Measurements from ENCODE around the gene EHD1. TPM values are rescaled to one million over a fixed set of nuclear protein-coding genes. Genes with fewer than 3 reads are reported as not detected.

The EHD1 gene
- polyA plus RNA-seq, 2 of the 4 experiments (the other 2 are of a cell fraction), result 25.9 to 37.8 TPM

- ATAC-seq, result no peak
- ChIA-PET CTCF (interaction anchor here (0.7 to 14.9 kb wide), 5 partner anchors 15 to 104 kb away, joined by 3 to 132 read pairs (median 5); partner anchors contain the start of genes ARL2 and BATF2), POLR2A (no interaction called here)
- no peak for DNase-seq (ENCODE audit: low read depth in 1 of 2, low spot score in 1 of 2)
- FAIRE-seq, result no peak
- no peak overlapping the region for H3K4me3 ChIP-seq
- WGBS (ENCODE audit: missing lambda C conversion rate), result 90% methylated on average over 33 of the region's 39 CpGs
- no peak overlapping the region for H3K27ac ChIP-seq
- H3K4me2 ChIP-seq, result no peak overlapping the region
- TF ChIP-seq BCL3 (IDR thresholded peaks at IDR 0.05), result no peak
- TF ChIP-seq ELK1 (IDR thresholded peaks at IDR 0.05; ENCODE audit: low read depth, low read length), result no peak
- no peak for TF ChIP-seq FOSL2 (IDR thresholded peaks at IDR 0.05)
- no peak for TF ChIP-seq FOSL2 (CRISPR knock-in tag; IDR thresholded peaks at IDR 0.05)
- TF ChIP-seq RAD21 (conservative IDR thresholded peaks at IDR 0.05 in 1 of 2, IDR thresholded peaks at IDR 0.05 in 1 of 2), result no peak
- no peak for TF ChIP-seq CHD4 (IDR thresholded peaks at IDR 0.05; ENCODE audit: borderline replicate concordance)
- no peak for TF ChIP-seq ESRRA (IDR thresholded peaks at IDR 0.05; ENCODE audit: borderline replicate concordance, low read length)
- TF ChIP-seq MAZ (IDR thresholded peaks at IDR 0.05; ENCODE audit: borderline replicate concordance, low read depth, low read length), result no peak
- no peaks in the 10 kb centered on the region for H3K9me3 ChIP-seq
- H3K4me1 ChIP-seq, result no peaks in the 10 kb centered on the region
Observed at GRCh38 chr11:64909653-64910343, 31.4 kb upstream of the EHD1 start.

- 88% methylated on average over 10 of the region's 11 CpGs for WGBS (ENCODE audit: missing lambda C conversion rate)
- H3K4me2 ChIP-seq, result no peak overlapping the region
- H3K4me3 ChIP-seq, result no peak overlapping the region
- no peak for FAIRE-seq
- no peak overlapping the region for H3K27ac ChIP-seq
- H3K9me3 ChIP-seq, result no peaks in the 10 kb centered on the region
- ATAC-seq, result no peak
- H3K4me1 ChIP-seq, result no peaks in the 10 kb centered on the region
- POLR2A ChIA-PET, result no interaction called here
- TF ChIP-seq EP300 (IDR thresholded peaks at IDR 0.05), result no peak
- TF ChIP-seq PBX3 (IDR thresholded peaks at IDR 0.05), result no peak
- no peak for TF ChIP-seq BCL3 (IDR thresholded peaks at IDR 0.05)
- no peak for TF ChIP-seq CBX8 (IDR thresholded peaks at IDR 0.05)
- TF ChIP-seq USF2 (IDR thresholded peaks at IDR 0.05), result no peak
- CTCF ChIA-PET, result interaction anchor here (0.6 to 14.9 kb wide), 4 partner anchors 14 to 118 kb away, joined by 3 to 132 read pairs (median 4); partner anchors contain the start of gene ARL2
- no peak for DNase-seq (ENCODE audit: low read depth in 1 of 2, low spot score in 1 of 2)
Observed at GRCh38 chr11:64908766-64909165, 30.3 kb upstream of the EHD1 start.

- no peak for FAIRE-seq
- CTCF ChIA-PET, result interaction anchor here (1.3 to 5.7 kb wide), 4 partner anchors 12 to 108 kb away, joined by 3 to 52 read pairs (median 4); partner anchors contain the start of genes ARL2 and BATF2
- TF ChIP-seq KDM5A (IDR thresholded peaks at IDR 0.05) (no peak), HDAC2 (IDR thresholded peaks at IDR 0.05) (no peak), MAZ (IDR thresholded peaks at IDR 0.05; ENCODE audit: borderline replicate concordance, low read depth, low read length) (no peak), FOSL2 (IDR thresholded peaks at IDR 0.05) (no peak), FOSL2 (CRISPR knock-in tag; IDR thresholded peaks at IDR 0.05) (no peak), TP53 (CRISPR knock-in tag; IDR thresholded peaks at IDR 0.05) (no peak), TFCP2L1 (CRISPR knock-in tag; IDR thresholded peaks at IDR 0.05) (no peak), PBX3 (IDR thresholded peaks at IDR 0.05) (no peak), RARB (CRISPR knock-in tag; IDR thresholded peaks at IDR 0.05) (no peak), ZC3H11A (IDR thresholded peaks at IDR 0.05) (no peak), NFE2L2 (conservative IDR thresholded peaks at IDR 0.05; ENCODE audit: low read length) (no peak), E2F6 (IDR thresholded peaks at IDR 0.05; ENCODE audit: borderline replicate concordance, low read depth) (no peak), PHF8 (IDR thresholded peaks at IDR 0.05; ENCODE audit: borderline replicate concordance, low read depth) (no peak), RCOR1 (IDR thresholded peaks at IDR 0.05; ENCODE audit: low read depth, low read length) (no peak), CHD2 (IDR thresholded peaks at IDR 0.05; ENCODE audit: low read length, partially characterized antibody) (no peak), JUNB (IDR thresholded peaks at IDR 0.05) (no peak)
Observed at GRCh38 chr11:64906314-64906635, 27.9 kb upstream of the EHD1 start.

More at GRCh38 chr11:64906314-64906635, 27.9 kb upstream of the EHD1 start:
- DNase-seq (ENCODE audit: low read depth in 1 of 2, low spot score in 1 of 2) (no peak), ATAC-seq (no peak)
- Histone ChIP-seq H3K4me3 (no peak overlapping the region), H3K4me2 (no peak overlapping the region), H3K4me1 (no peaks in the 10 kb centered on the region), H3K9me3 (no peaks in the 10 kb centered on the region), H3K27ac (no peak overlapping the region)
- 97% methylated on average over 13 of the region's 13 CpGs for WGBS (ENCODE audit: missing lambda C conversion rate)
- POLR2A ChIA-PET, result no interaction called here

All from A549 (cell line).